Right renal cortex interstitium (tissue), 3 donors: ENCODE data around the gene THEM4. TPM values are rescaled to one million over a fixed set of nuclear protein-coding genes. Genes with fewer than 3 reads are reported as not detected.

Source experiments
- DNase-seq, 3 donors: peaks; one replicate each; pipeline ENCODE4 v3.0.0-alpha.2; 2013; ENCODE audit warnings: low read depth in 3 of 3, low spot score in 2 of 3
- polyA plus RNA-seq, 3 donors: library from polyadenylated mRNA; unstranded; fragments of 120-200 nt; gene quantifications; one replicate each; pipeline ENCODE4 v1.2.1, GENCODE V29; 2013; ENCODE audit not compliant: insufficient read length in 3 of 3

The THEM4 gene
- polyA plus RNA-seq: 10 to 100 TPM; 20.9 to 22.1 (median 21.8) TPM

GRCh38 chr1:151909167-151910149 is at the start of gene THEM4:
Gene THEM4 (minus strand): TSS chr1:151909511. CDS start chr1:151909458, 53 bp downstream.
- DNase-seq: peak; percentile 65 to 90 (median 83)

DNA sequence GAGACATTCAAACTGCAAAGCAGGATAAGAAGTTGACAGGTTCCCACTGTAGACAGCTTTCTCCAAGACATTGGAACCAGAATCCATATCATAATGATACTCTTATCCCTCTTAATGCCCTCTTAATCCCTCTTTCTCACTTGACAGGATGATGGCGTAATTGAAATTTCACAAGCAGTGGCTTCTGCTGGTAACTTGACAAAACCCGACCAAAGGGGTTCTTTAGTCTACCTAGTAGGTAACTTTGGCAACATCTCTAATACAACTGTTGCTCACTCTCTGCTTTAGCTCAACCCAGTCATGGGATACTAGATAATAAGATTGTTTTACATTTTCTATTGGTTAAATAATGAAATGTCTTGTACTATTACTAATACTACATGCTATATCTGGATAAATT is 49.6 kb upstream of the THEM4 start:
- no peak for DNase-seq

GRCh38 chr1:151956957-151957497 is 47.7 kb upstream of the THEM4 start:
- no peak for DNase-seq

GRCh38 chr1:151953409-151954094 is 44.2 kb upstream of the THEM4 start:
- DNase-seq: no peak

DNA sequence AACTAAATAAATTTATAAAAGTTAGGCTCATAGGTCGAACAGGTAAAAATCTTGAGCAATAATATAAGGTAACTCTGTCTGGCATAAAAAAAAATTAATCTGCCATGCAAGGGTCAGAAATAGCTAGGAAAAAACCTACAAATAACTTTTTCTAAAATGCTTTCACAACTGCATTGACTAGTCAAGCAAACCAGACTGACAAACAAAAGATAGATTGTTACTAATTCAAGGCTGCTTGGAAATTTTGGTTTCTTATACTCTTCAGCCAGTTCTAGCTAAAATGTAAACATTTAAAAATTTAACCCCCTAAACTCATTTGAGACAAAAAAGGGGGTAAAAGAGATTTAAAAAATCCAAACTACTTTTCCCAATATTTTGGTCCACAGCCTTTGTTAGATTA is 43.5 kb upstream of the THEM4 start:
- no peak for DNase-seq

- DNase-seq: no peak
Observed at GRCh38 chr1:151949371-151950193, 40.3 kb upstream of the THEM4 start.

DNA sequence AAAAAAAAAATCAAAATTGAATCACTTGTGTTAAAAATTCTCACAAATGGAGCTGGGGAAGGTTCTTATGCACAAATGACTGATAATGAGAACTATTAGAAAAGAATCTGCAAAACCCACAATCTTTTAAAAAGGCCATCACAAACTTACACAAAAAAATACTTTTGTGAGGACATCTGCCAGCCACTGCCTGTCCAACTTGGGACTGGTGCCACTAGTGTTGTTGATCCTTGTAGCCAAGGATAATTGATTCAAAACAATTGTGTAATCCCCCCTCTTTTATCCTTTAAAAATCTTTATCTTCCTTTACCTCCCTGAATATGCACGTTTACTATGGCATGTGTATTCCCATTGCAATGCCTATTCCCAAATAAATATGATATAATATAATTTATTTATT is 39.2 kb upstream of the THEM4 start:
- DNase-seq: no peak

DNA sequence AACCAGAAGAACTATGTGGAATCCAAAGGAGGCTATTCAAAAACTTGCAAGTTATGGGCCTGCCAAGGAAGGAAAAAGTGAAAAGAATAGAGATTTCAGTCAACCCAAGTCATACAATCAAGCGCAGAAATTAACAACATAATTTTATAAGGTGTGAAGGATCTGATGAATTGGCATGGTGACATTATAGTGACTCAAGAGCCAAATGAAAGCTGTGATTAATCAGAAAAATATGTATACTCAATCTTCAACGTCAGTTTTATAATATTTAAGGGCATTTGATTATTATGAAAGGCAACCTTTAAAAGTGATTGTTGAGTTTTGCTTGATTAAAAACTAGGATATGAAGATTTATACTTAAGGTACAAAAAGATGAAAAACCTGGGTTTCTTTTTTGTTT is 37.8 kb upstream of the THEM4 start:
- DNase-seq: no peak

DNA sequence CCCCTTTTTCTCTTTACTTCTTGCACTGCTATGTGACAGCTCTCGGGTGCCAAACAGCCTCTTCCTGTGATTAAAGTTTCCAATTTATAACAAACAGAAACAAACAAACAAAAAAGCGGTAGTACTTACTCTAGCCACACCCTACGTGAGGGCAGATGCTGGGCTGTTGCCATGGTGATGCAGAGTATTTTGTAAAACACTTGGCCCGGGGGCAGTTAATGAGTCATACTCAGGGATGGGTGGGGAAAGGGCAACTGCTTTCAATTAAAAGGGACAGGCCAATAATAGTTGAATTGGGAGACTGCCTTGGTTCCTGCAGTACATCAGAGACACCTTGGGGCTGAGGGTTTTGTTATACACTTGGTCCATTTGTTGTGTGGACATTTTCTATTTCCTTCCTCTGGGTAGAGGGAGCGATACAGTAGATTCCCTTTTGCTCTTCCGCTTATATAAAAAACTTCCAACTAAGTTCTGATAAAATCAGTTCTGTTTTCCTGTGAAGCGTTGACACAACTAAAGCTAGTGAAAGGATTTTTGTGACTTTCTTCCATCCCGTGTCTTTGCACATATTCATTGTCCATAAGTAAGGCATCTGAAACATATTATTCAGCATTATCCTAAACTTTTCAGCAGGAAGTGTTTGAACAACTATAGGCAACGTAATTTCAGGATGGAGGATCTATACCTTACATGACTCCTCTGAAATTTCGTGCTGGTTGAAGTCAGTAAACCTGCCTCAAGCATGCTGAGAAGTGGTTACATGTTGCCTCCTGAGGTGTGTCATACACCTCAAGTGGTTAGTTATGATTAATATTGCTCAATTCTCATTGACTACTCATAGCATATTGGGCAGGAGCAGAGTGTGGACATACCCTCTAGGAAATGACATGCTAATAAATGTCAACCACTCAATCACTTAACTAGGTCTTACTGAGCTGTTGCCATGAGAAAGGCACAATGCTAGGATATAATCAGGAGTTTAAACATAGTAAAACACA is 36.7 kb upstream of the THEM4 start:
- no peak for DNase-seq

DNA sequence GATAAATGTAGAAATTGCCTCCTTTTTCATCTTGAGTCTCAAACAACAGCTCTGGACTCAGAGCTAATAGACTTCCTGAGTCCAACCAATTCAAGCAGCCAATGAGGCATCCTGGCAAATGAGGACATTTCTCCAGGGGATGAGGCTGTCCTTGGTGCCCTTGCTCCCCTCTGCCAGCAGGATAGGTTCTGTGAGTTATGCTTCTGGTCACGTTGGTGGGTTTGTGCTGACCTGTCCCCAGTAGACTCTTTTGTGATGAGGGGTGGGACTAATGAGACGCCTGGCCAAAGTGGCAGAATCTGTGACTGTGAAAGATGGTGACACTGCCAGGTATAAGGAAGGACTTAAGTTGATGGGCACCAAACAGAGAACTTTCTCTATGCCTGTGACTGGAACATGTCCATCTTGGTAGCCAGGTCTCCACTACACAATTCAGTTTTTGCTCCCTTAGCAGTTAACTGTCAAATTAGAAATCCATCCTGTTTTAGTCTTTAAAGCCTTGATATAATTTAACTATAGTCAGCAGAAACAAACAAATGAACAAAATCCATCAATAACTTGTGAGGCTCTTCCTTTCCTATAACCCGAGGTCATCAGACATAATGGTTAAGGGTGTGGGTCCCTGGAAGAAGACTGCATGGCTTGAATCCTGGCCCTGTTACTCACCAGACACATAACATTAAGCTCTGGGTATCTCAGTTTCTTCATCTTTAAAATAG is 35.7 kb upstream of the THEM4 start:
- DNase-seq: no peak

DNA sequence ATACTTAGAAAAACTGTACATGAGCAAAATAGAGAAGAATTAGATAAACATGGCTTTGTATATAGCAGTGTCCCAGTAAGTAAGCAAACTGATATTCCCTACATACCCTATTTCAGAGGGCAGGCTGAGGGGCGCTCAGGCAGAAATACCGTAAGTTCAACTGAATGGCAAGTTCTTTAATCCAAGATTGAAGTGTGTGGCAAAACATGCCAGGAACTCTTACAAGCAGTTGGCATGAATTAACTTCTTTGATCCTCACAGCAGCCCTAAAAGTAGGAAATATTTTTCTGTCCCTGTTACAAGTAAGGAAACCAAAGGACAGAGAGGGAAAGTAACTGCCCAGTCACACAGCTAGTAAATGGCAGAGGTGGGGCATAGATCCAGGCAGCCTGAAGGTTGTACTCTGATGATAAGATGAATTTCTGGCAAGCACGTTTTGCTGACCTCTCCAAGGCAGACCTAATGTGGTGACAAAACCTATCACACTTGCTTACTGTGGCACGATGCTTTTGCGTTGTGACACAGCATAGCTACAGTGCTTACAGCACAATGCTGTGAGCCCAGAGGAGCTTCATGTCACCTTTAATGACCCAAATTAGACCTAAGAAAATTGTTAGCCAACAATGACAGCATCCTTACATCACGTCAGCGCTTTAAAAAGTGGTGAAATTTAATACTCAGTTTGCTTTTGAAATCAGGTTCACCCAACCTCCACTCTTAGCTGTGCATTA is 35.0 kb upstream of the THEM4 start:
- no peak for DNase-seq

DNA sequence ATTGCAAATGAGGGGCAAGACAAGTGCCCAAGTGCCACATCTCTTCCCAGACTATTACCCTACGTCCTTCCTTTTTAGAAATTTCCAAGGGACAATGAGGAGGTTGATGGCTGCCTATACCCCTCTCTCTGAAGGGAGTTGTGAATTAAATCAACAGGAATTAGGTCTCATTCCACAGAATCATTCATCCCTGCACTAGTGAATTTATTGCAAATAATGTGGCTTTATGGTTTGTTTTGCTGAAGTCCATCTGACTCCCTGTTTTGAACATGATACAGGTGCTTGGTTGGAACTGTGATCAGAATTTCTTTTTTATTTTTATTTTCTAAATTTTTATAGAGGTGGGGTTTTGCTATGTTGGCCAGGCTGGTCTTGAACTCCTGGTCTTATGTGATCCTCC is 34.3 kb upstream of the THEM4 start:
- no peak for DNase-seq

DNA sequence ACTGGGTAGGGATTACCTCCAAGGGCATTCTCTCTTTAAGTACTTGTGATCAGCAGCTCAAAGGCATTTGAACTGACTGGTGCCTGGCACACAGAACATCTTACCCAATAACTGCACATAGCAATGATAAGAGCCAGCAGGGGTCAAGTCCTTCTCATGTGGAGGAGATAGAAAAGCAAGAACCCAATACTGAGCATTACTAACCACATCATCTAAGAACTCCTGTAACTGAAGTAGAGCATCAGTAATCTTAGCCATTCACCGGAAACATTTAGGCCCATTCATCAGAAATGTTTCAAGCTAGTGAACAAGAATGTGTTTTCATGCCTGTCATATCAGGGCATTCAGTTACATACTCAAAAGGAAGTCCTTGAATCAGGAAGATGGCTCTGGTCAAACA is 33.6 kb upstream of the THEM4 start:
- no peak for DNase-seq

- DNase-seq: no peak
Observed at GRCh38 chr1:151940541-151940940, 31.2 kb upstream of the THEM4 start.

- DNase-seq: no peak
Observed at GRCh38 chr1:151939779-151940178, 30.5 kb upstream of the THEM4 start.

DNA sequence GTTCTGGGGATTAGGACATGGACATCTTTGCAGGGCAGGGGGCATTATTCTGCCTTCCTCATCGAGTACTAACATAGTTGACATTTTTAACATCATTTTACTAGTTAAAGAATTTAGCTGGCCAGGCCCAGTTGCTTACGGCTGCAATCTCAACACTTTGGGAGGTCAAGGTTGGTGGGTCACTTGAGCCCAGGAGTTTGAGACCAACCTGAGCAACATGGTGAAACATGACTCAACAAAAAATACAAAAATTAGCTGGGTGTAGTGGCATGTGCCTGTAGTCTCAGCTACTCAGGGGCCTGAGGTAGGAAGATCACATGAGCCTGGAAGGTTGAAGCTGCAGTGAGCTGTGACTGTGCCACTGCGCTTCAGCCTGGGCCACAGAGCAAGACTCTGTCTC is 29.8 kb upstream of the THEM4 start:
- no peak for DNase-seq

GRCh38 chr1:151936653-151937052 is 27.3 kb upstream of the THEM4 start:
- no peak for DNase-seq
